ENCODE results near the gene FGFRL1.

DNA sequence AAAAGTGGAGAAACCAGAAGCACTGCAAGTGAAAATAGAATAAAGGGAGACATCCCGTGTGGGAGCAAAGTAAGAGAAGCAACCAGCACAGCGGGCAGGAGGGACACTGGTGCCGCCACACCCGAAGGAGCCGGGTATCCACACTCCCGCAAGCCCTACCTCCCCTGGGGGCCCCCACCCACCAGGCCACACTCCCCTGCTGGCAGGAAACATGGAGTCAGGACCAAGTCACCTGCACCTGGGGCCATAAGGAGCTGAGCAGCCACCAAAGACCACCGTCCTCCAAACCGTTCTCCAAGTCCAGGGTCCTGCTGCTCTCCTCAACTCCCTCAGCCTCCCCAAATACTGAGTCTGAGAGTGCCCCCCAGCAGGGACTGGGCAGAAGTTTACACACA is 30.5 kb downstream of the FGFRL1 start:
- TF ChIP-seq, protein P1, sequence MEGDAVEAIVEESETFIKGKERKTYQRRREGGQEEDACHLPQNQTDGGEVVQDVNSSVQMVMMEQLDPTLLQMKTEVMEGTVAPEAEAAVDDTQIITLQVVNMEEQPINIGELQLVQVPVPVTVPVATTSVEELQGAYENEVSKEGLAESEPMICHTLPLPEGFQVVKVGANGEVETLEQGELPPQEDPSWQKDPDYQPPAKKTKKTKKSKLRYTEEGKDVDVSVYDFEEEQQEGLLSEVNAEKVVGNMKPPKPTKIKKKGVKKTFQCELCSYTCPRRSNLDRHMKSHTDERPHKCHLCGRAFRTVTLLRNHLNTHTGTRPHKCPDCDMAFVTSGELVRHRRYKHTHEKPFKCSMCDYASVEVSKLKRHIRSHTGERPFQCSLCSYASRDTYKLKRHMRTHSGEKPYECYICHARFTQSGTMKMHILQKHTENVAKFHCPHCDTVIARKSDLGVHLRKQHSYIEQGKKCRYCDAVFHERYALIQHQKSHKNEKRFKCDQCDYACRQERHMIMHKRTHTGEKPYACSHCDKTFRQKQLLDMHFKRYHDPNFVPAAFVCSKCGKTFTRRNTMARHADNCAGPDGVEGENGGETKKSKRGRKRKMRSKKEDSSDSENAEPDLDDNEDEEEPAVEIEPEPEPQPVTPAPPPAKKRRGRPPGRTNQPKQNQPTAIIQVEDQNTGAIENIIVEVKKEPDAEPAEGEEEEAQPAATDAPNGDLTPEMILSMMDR (IDR thresholded peaks at IDR 0.05; ENCODE audit: low read depth, low read length): no peak
- TF ChIP-seq, protein P2, sequence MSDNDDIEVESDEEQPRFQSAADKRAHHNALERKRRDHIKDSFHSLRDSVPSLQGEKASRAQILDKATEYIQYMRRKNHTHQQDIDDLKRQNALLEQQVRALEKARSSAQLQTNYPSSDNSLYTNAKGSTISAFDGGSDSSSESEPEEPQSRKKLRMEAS (IDR thresholded peaks at IDR 0.05; ENCODE audit: low read depth, low read length): no peak
- TF ChIP-seq POLR2A (IDR thresholded peaks at IDR 0.05; ENCODE audit: extremely low read depth, insufficient read length): no peak

All from NB4 (cell line).